ENCODE data around the gene COA8.

COA8 gene

DNA sequence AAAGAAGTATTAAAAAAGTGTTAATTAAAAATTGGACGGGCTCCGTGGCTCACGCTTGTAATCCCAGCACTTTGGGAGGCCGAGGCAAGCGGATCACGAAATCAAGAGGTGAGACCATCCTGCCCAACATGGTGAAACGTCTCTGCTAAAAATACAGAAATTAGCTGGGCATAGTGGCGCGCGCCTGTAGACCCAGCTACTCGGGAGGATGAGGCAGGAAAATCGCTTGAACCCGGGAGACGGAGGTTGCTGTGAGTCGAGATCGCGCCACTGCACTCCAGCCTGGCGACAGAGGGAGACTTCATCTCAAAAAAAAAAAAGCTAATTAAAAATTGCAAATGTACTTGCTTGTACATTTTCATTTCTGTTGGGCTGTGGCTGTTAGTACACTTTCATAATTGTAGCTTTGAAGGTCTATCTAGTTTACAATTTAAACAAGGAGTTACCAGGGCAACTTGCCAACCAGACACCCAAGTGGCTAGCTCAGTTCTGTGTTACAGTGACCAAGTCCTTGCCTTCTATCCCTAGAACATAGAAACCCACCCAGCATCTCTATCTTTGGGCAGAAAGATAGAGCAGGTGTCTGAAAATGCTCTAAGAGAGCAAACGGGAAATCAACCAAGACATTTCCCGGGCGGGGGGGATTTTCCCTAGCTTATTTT, 1.2 kb downstream of the COA8 start:
- no peak for DNase-seq (ENCODE audit: insufficient read length, low spot score)
- TF ChIP-seq, protein P1, sequence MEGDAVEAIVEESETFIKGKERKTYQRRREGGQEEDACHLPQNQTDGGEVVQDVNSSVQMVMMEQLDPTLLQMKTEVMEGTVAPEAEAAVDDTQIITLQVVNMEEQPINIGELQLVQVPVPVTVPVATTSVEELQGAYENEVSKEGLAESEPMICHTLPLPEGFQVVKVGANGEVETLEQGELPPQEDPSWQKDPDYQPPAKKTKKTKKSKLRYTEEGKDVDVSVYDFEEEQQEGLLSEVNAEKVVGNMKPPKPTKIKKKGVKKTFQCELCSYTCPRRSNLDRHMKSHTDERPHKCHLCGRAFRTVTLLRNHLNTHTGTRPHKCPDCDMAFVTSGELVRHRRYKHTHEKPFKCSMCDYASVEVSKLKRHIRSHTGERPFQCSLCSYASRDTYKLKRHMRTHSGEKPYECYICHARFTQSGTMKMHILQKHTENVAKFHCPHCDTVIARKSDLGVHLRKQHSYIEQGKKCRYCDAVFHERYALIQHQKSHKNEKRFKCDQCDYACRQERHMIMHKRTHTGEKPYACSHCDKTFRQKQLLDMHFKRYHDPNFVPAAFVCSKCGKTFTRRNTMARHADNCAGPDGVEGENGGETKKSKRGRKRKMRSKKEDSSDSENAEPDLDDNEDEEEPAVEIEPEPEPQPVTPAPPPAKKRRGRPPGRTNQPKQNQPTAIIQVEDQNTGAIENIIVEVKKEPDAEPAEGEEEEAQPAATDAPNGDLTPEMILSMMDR (IDR thresholded peaks at IDR 0.05; ENCODE audit: insufficient read depth, missing control alignments): no peak
- FAIRE-seq: no peak

DNA sequence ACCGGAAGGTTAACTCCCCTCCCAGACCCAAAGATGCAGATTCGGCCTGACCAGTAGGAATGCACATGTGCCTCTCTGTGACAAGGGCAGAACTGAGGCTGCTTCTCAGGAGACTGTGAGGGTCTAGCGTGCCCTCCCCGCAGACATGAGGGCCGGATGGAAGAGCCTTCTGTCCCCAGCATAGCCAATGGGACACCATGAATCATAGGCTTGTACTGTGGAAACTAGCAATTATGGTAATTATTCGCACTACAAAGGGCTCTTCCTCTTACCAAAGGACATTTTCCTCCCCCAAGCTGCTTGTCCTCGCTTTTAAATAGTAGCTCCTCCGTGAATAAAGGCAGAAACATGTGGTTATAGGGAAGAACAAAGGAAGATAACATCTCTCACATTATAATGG, 6.2 kb downstream of the COA8 start:
- DNase-seq (ENCODE audit: insufficient read length, low spot score) (no peak), FAIRE-seq (no peak)
- TF ChIP-seq, protein P1 (IDR thresholded peaks at IDR 0.05; ENCODE audit: insufficient read depth, missing control alignments): no peak

DNA sequence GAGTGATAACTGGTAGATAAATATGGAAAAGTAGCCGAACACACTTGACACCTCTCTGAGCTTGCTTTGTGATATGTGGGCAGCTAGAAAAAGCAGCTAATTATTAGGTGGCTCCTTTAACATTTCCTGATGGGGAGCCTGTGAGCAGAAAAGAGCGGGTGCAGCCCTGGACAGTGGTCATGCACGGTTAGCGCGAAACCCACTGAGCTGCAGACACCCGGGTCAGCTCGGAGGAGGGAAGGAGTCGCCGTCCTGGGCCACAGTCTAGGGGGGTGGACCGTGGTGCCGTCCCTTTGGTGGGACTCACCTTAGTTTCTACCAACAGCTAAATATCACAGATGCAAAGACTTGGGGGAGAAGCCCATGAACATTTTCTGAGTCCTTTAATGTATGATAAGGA, 6.6 kb downstream of the COA8 start:
- FAIRE-seq (no peak), DNase-seq (ENCODE audit: insufficient read length, low spot score) (no peak)
- TF ChIP-seq, protein P1 (IDR thresholded peaks at IDR 0.05; ENCODE audit: insufficient read depth, missing control alignments): no peak

DNA sequence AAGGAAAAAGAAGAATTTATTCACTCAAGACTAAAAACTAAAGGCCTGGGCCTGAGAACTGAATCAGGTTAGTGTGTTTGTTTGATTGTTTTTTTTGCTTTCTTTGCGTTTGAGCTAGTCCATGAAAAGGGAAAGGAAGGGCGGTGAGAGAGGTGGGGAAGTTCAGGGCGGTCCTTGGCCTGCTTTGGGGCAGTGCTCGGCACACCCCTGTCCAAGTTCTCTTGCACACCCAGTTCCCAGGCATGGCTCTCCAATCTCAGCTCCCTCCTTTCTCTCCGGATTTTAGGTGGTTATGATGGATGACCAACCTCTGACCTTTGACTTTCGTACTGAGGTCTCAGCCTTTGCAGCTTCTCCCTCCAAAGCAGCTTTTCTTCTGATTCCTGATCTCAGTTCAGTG, 11.3 kb downstream of the COA8 start:
- DNase-seq (ENCODE audit: insufficient read length, low spot score): no peak
- FAIRE-seq: no peak
- TF ChIP-seq, protein P1 (IDR thresholded peaks at IDR 0.05; ENCODE audit: insufficient read depth, missing control alignments): no peak

DNA sequence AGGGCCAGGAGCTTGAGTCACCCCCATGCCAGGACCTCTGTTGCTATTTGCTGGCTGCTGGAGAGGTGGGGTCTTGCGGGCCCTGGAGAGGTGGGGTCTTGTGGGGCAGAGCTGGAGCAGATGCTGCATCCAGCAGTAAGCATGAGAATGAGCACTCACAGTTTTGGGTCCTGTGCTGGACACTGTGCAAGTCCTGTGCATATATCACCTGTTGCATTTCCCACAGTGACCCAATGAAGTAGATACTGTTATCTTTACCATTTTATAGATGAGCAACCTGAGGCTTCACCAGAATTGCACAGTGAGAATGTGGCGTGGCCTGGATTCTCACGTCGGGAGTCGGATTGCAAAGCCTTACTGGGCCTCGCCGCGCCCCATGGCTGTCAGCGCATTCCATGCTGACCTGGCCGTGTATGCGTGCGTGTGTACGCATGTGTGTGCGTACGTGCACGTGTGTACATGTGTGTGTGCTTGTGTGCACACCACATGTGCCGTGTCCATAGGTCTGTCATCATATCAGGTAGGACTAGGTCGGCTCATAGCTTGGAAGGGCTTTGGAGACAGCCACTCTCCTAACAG, 12.0 kb downstream of the COA8 start:
- TF ChIP-seq, protein P1 (IDR thresholded peaks at IDR 0.05; ENCODE audit: insufficient read depth, missing control alignments): no peak
- no peak for FAIRE-seq
- DNase-seq (ENCODE audit: insufficient read length, low spot score): no peak

DNA sequence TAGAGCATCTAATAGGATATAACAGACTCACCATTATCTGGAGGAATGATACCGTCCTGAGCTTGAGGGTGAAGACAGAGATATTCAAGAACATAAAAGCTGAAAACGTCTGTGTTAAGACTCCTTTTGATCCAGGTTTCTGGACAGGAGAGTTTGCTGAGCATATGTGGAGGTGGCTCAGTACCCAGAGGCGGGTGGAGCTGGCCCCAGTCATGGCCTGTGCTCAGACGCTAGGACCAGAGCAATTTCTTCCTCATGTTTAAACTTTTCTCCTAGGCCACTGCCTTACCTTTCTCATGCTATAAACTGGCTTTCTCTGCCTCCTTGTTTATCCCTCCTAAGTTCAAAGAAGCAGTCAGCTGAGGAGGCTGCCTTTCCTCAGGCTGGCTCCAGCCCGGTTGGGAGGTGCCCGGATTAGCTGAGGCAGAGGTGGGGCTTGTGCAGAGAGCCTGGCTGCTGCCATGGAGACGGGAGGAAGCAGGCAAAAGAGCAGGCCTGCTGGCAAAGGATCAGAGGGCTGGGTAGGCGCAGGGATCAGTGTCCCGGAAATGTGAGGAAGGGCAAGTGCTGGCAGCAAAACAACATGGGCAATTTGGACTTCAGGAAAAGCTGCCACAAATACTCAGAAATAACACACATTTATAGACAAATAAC, 13.7 kb downstream of the COA8 start:
- DNase-seq (ENCODE audit: insufficient read length, low spot score): peak; percentile 75
- FAIRE-seq: no peak
- TF ChIP-seq, protein P1 (IDR thresholded peaks at IDR 0.05; ENCODE audit: insufficient read depth, missing control alignments): no peak

Measured in D721Med (cell line).